Adrenal gland (tissue), 12 donors: ENCODE measurements around the gene SMG5. TPM values are rescaled to one million over a fixed set of nuclear protein-coding genes. Genes with fewer than 3 reads are reported as not detected.

Experiments
- DNase-seq, 7 donors: peaks; one replicate each; pipeline ENCODE4 v3.0.0-alpha.2; 2019 to 2020
- H3K27ac ChIP-seq, 5 donors: fragments of 200-600 bp; sonication (generic) in 4 of 5; 1 replicate in 3 of 5; 2 replicates in 2 of 5; pipeline versions ENCODE4 v1.5.1 to v1.8.0; 2016 to 2020; ENCODE audit warnings: mild to moderate bottlenecking in 1 of 5
- H3K27me3 ChIP-seq: fragments of 200-600 bp; 2 replicates; pipeline ENCODE4 v1.8.0; 2021
- H3K36me3 ChIP-seq, 2 donors: fragments of 200-600 bp; replicated peaks in 1 of 2; 1 replicate in 1 of 2; 2 replicates in 1 of 2; pipeline versions ENCODE4 v1.5.1 to v1.8.0; 2018 to 2022
- H3K4me1 ChIP-seq, 2 donors: fragments of 200-600 bp; replicated peaks in 1 of 2; 1 replicate in 1 of 2; 2 replicates in 1 of 2; pipeline versions ENCODE4 v1.5.1 to v1.8.0; 2018 to 2021
- H3K4me3 ChIP-seq, 4 donors: fragments of 200-600 bp; sonication (generic) in 3 of 4; one replicate each; pipeline ENCODE4 v1.5.1; 2016 to 2018
- H3K9me3 ChIP-seq, 3 donors: fragments of 200-600 bp; sonication (generic) in 1 of 3; replicated peaks in 1 of 3; 1 replicate in 2 of 3; 2 replicates in 1 of 3; pipeline versions ENCODE4 v1.5.1 to v1.8.0; 2016 to 2021
- CTCF ChIP-seq, 6 experiments: fragments of 450-650 bp in 4 of 6; fragments of 200-600 bp in 2 of 6; sonication (generic) in 1 of 6; IDR thresholded peaks; 1 replicate in 5 of 6; 2 replicates in 1 of 6; pipeline versions ENCODE4 v1.5.1 to v1.8.0; 2016 to 2021; ENCODE audit warnings: antibody characterized with exemption in 6 of 6, mild to moderate bottlenecking in 2 of 6, moderate library complexity in 1 of 6
- POLR2A ChIP-seq, 2 donors: fragments of 450-650 bp; IDR thresholded peaks; one replicate each; pipeline ENCODE4 v1.6.1; 2017; ENCODE audit warnings: antibody characterized with exemption in 2 of 2, mild to moderate bottlenecking in 2 of 2, moderate library complexity in 1 of 2
- WGBS, 4 donors: extraction: QIAGEN DNeasy Blood & Tissue Kit in 2 of 4; methylation state at CpG; one replicate each; pipeline versions ENCODE4 v1.1.5 to v1.1.7; 2013 to 2017; 5-methylcytosine and 5-hydroxymethylcytosine counted together
- intact Hi-C, 2 donors: fragments of 100-400 bp; cut with DNase I; formaldehyde crosslinking; loops; one replicate each; pipeline versions ENCODE4 v1.14.1 to v1.15.0; 2022 to 2023
- polyA plus RNA-seq, 3 donors: library from polyadenylated mRNA; stranded (reverse); fragments of 200-250 nt in 2 of 3; fragments of 350-450 nt in 1 of 3; fragmentation: Illumina TruSeq in 1 of 3; extraction: RNeasy Lipid Tissue Mini Kit (QIAGEN cat#74804) in 1 of 3; gene quantifications; one replicate each; pipeline ENCODE4 v1.2.3, GENCODE V29; 2013 to 2014
- total RNA-seq, 9 donors: library from RNA; depleted of rRNA in 4 of 9; stranded (reverse); fragments of >200 nt in 4 of 9; fragments of 120-200 nt in 1 of 9; fragmentation: NEBNext Ultra II Directional in 1 of 9; extraction: Animal tissue kit (Norgen Biotek cat#: 25700) in 1 of 9; gene quantifications; one replicate each; pipeline versions ENCODE4 v1.1.0 to v1.2.4, GENCODE V29; 2013 to 2023
- donor health status: healthy with polysubstance abuse.
- donor health status: Bipolar disorder and iron deficiency.
- donor health status: DM: yes; HTN: yes; CAD: no.
- donor health status: DM: no; HTN: no; CAD: no.
- donor health status: DM: no; HTN: no; CAD: no.
- donor health status: DM: yes; HTN: yes; CAD: no.

The SMG5 gene
- total and polyA plus RNA-seq, 12 donors = 25.5 to 110 (median 83.5) TPM

GRCh38 chr1:156244126-156244525 is 38.5 kb downstream of the SMG5 start:
- no peak for DNase-seq
- Histone ChIP-seq H3K27ac (no peak overlapping the region), H3K4me1 (peaks cover 0 to 12% of the 10 kb centered on the region in 2 donors), H3K36me3 (peaks cover 0 to 13% of the 10 kb centered on the region in 2 donors), H3K4me3 (no peak overlapping the region), H3K27me3 (no peaks in the 10 kb centered on the region), H3K9me3 (no peaks in the 10 kb centered on the region)
- intact Hi-C loops = no loop called here
- 75 to 100% (median 83%) methylated on average over 1 to 2 of the region's 2 CpGs; no CpG with 5 or more reads in 1 of the 4 donors for WGBS, 4 donors
- TF ChIP-seq CTCF (IDR thresholded peaks at IDR 0.05) (no peak), POLR2A (IDR thresholded peaks at IDR 0.05) (no peak)

DNA sequence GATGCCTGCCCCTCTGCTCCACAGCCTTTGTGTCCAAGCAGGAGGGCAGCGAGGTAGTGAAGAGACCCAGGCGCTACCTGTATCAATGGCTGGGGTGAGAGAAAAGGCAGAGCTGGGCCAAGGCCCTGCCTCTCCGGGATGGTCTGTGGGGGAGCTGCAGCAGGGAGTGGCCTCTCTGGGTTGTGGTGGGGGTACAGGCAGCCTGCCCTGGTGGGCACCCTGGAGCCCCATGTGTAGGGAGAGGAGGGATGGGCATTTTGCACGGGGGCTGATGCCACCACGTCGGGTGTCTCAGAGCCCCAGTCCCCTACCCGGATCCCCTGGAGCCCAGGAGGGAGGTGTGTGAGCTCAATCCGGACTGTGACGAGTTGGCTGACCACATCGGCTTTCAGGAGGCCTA is 39.9 kb downstream of the SMG5 start:
- peaks cover 0 to 26% of the 10 kb centered on the region in 2 donors for H3K36me3 ChIP-seq
- H3K27ac ChIP-seq = no peak overlapping the region
- no peaks in the 10 kb centered on the region for H3K9me3 ChIP-seq
- TF ChIP-seq CTCF (IDR thresholded peaks at IDR 0.05) (no peak), POLR2A (IDR thresholded peaks at IDR 0.05) (no peak)
- H3K4me1 ChIP-seq = peaks cover 0 to 12% of the 10 kb centered on the region in 2 donors
- H3K4me3 ChIP-seq = no peak overlapping the region
- no peak for DNase-seq
- 77 to 100% (median 86%) methylated on average over 2 to 10 of the region's 10 CpGs for WGBS, 4 donors
- intact Hi-C loops = no loop called here
- no peaks in the 10 kb centered on the region for H3K27me3 ChIP-seq

- 74 to 88% (median 85%) methylated on average over 3 to 14 of the region's 14 CpGs for WGBS, 4 donors
- TF ChIP-seq POLR2A (IDR thresholded peaks at IDR 0.05) (no peak), CTCF (IDR thresholded peaks at IDR 0.05) (no peak)
- Histone ChIP-seq H3K27ac (no peak within 1 kb of the TSS), H3K9me3 (no peaks in the 10 kb centered on the region), H3K27me3 (no peaks in the 10 kb centered on the region), H3K36me3 (peaks cover 0 to 34% of the 10 kb centered on the region in 2 donors), H3K4me1 (peaks cover 0 to 12% of the 10 kb centered on the region in 2 donors), H3K4me3 (no peak within 1 kb of the TSS)
- DNase-seq = no peak
- intact Hi-C loops = no loop called here
These were observed 40.7 kb downstream of the SMG5 start, which contains the start of gene BGLAP for GRCh38 chr1:156241926-156242325. Gene BGLAP, plus strand, starts transcription at chr1:156242184. Its CDS starts 48 bp downstream, at chr1:156242232.

DNA sequence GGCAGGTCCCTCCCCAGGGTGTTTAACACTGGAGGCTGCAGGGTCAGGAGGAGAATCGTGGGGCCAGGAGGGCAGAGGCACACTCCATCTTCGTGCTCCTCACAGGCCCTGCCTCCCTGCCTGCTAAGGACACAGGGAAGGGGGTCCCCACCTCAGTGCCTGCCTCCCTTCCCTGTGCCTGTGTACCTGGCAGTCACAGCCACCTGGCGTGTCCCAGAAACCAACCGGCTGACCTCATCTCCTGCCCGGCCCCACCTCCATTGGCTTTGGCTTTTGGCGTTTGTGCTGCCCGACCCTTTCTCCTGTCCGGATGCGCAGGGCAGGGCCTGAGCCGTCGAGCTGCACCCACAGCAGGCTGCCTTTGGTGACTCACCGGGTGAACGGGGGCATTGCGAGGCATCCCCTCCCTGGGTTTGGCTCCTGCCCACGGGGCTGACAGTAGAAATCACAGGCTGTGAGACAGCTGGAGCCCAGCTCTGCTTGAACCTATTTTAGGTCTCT is 41.3 kb downstream of the SMG5 start:
- Histone ChIP-seq H3K9me3 (no peaks in the 10 kb centered on the region), H3K4me3 (no peak overlapping the region), H3K4me1 (peaks cover 0 to 12% of the 10 kb centered on the region in 2 donors), H3K36me3 (peaks cover 0 to 40% of the 10 kb centered on the region in 2 donors), H3K27me3 (no peaks in the 10 kb centered on the region), H3K27ac (no peak overlapping the region)
- 64 to 87% (median 74%) methylated on average over 11 to 15 of the region's 15 CpGs for WGBS, 4 donors
- TF ChIP-seq CTCF (IDR thresholded peaks at IDR 0.05) = no peak
- no peak for TF ChIP-seq POLR2A (IDR thresholded peaks at IDR 0.05)
- intact Hi-C loops = no loop called here
- no peak for DNase-seq
